ENCODE results near the gene MAFG. TPM values are rescaled to one million over a fixed set of nuclear protein-coding genes. Genes with fewer than 3 reads are reported as not detected.

The MAFG gene
- 10 to 100 TPM; 20.2 to 23.8 TPM for total RNA-seq

GRCh38 chr17:81927653-81928543 is at the start of gene MAFG:
TSS of gene MAFG (minus strand) at chr17:81927735. CDS start at chr17:81923185, 4,550 bp downstream.
- Mint-ChIP-seq H3K4me1 (peaks cover 28% of the 10 kb centered on the region), H3K27me3 (peaks cover 2% of the 10 kb centered on the region), H3K9me3 (ENCODE audit: low read depth) (no peaks in the 10 kb centered on the region), H3K27ac (peak within 1 kb of the TSS; percentile 85), H3K36me3 (no peaks in the 10 kb centered on the region), H3K4me3 (peak within 1 kb of the TSS; percentile 79)
- peak; percentile 76 for ATAC-seq
- CTCF ChIA-PET = interaction anchor here (0.7 to 3.6 kb wide), 13 partner anchors 9 to 197 kb away, joined by 3 to 26 read pairs (median 6); partner anchors contain the start of genes ANAPC11, CENPX, DCXR and LRRC45
- peak; percentile 93 for DNase-seq

GRCh38 chr17:81976332-81977210 is 49.0 kb upstream of the MAFG start:
- Mint-ChIP-seq H3K9me3 (ENCODE audit: low read depth) (no peaks in the 10 kb centered on the region), H3K27ac (peak overlapping the region; percentile 98), H3K4me1 (peaks cover 28% of the 10 kb centered on the region), H3K36me3 (peaks cover 1% of the 10 kb centered on the region), H3K27me3 (peaks cover 5% of the 10 kb centered on the region), H3K4me3 (peak overlapping the region; percentile 93)
- CTCF ChIA-PET = interaction anchor here (0.9 to 3.0 kb wide), 4 partner anchors 10 to 46 kb away, joined by 4 to 22 read pairs (median 6); partner anchors contain the start of genes CENPX and LRRC45
- peak; percentile 53 for DNase-seq
- no peak for ATAC-seq

DNA sequence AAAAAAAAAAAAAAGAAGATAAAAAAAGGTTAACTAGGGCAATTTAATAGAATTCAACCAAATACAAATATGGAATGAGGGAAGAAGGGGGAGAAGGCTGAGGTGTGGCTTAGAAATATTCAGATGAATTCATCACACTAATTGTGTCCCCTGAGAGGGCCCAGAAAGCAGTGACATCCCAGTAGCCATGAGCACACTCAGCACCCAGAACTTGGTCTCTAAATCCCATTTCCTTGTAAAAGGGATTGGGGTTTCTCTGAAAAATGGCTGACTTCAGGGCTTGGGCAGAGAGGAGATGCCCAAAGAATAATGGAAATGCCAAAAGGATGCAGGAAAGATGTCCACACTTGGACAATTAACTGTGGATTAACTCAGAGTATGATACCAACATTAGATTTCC is 45.9 kb upstream of the MAFG start:
- no peaks in the 10 kb centered on the region for H3K9me3 Mint-ChIP-seq (ENCODE audit: low read depth)
- DNase-seq (no peak), ATAC-seq (no peak)
- peaks cover 1% of the 10 kb centered on the region for H3K36me3 Mint-ChIP-seq
- peaks cover 9% of the 10 kb centered on the region for H3K4me1 Mint-ChIP-seq
- H3K27me3 Mint-ChIP-seq = peaks cover 5% of the 10 kb centered on the region
- CTCF ChIA-PET = no interaction called here
- H3K27ac Mint-ChIP-seq = no peak overlapping the region
- H3K4me3 Mint-ChIP-seq = no peak overlapping the region

DNA sequence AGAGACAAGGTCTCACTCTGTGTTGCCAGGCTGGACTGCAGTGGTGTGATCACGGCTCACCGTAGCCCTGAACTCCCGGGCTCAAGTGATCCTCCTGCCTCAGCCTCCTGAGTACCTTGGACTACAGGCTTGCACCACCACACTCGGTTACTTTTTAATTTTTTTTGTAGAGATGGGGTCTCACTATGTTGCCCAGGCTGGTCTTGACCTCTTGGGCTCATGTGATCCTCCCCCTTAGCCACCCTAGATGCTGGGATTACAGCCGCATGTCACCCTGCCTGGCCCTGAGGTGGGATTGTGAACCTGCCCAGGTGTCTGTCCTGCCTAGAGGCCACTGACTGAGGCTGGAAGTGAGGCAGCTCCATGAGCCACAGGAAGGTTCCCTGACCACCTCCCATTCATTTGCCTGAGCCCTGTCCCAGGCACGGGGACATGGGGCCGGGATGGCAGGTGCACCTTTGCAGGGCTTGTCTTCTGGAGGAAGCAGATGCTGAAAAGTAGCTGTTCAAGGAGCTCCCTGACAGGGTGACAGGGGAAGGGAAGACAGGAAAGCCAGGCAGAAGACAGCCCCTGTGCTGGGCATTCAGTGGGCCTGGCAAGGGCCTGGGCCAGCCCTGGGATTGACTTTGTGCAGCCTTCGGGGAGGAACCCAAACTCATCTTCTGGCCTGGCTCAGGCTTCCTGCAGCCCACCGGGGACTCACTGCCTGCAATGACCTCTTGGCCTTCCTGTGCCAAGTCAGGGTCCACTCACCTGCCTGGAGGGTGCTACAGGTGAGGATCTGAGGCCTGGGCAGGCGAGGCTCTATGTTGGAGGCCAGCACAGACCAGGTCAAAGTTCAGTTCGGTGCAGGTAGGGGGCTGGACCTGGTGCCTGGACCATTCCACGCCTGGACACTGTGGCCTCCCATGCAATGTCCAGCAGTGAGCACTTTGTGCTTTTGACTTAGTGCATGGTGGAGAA is 41.6 kb upstream of the MAFG start:
- peaks cover 7% of the 10 kb centered on the region for H3K4me1 Mint-ChIP-seq
- DNase-seq (no peak), ATAC-seq (no peak)
- H3K36me3 Mint-ChIP-seq = no peaks in the 10 kb centered on the region
- H3K4me3 Mint-ChIP-seq = no peak overlapping the region
- CTCF ChIA-PET = interaction anchor here (1.1 to 2.8 kb wide), 7 partner anchors 9 to 69 kb away, joined by 3 to 20 read pairs (median 5); partner anchors contain the start of gene DCXR
- no peak overlapping the region for H3K27ac Mint-ChIP-seq
- peaks cover 10% of the 10 kb centered on the region for H3K27me3 Mint-ChIP-seq
- no peaks in the 10 kb centered on the region for H3K9me3 Mint-ChIP-seq (ENCODE audit: low read depth)

GRCh38 chr17:81968396-81968745 is 40.8 kb upstream of the MAFG start:
- H3K36me3 Mint-ChIP-seq = no peaks in the 10 kb centered on the region
- H3K27ac Mint-ChIP-seq = no peak overlapping the region
- H3K4me1 Mint-ChIP-seq = peaks cover 7% of the 10 kb centered on the region
- no peaks in the 10 kb centered on the region for H3K9me3 Mint-ChIP-seq (ENCODE audit: low read depth)
- peaks cover 17% of the 10 kb centered on the region for H3K27me3 Mint-ChIP-seq
- H3K4me3 Mint-ChIP-seq = peak overlapping the region; percentile 47
- no peak for ATAC-seq
- no peak for DNase-seq
- CTCF ChIA-PET = interaction anchor here (1.1 to 2.8 kb wide), 7 partner anchors 9 to 70 kb away, joined by 3 to 20 read pairs (median 5); partner anchors contain the start of gene DCXR

- CTCF ChIA-PET = interaction anchor here (0.6 to 2.8 kb wide), 10 partner anchors 8 to 258 kb away, joined by 3 to 20 read pairs (median 4); partner anchors contain the start of gene DCXR
- Mint-ChIP-seq H3K4me1 (peaks cover 7% of the 10 kb centered on the region), H3K27ac (peak overlapping the region; percentile 43), H3K36me3 (no peaks in the 10 kb centered on the region), H3K27me3 (peaks cover 23% of the 10 kb centered on the region), H3K4me3 (peak overlapping the region; percentile 47), H3K9me3 (ENCODE audit: low read depth) (no peaks in the 10 kb centered on the region)
- ATAC-seq = peak; percentile 97
- DNase-seq = peak; percentile 90
Measured at GRCh38 chr17:81967533-81968395, 40.2 kb upstream of the MAFG start.

- Mint-ChIP-seq H3K27ac (no peak overlapping the region), H3K36me3 (no peaks in the 10 kb centered on the region), H3K4me1 (peaks cover 7% of the 10 kb centered on the region), H3K9me3 (ENCODE audit: low read depth) (no peaks in the 10 kb centered on the region), H3K27me3 (peaks cover 29% of the 10 kb centered on the region), H3K4me3 (no peak overlapping the region)
- CTCF ChIA-PET = interaction anchor here (1.1 to 2.8 kb wide), 5 partner anchors 10 to 71 kb away, joined by 3 to 20 read pairs (median 5); partner anchors contain the start of gene DCXR
- ATAC-seq (no peak), DNase-seq (no peak)
Measured at GRCh38 chr17:81967244-81967532, 39.7 kb upstream of the MAFG start.

DNA sequence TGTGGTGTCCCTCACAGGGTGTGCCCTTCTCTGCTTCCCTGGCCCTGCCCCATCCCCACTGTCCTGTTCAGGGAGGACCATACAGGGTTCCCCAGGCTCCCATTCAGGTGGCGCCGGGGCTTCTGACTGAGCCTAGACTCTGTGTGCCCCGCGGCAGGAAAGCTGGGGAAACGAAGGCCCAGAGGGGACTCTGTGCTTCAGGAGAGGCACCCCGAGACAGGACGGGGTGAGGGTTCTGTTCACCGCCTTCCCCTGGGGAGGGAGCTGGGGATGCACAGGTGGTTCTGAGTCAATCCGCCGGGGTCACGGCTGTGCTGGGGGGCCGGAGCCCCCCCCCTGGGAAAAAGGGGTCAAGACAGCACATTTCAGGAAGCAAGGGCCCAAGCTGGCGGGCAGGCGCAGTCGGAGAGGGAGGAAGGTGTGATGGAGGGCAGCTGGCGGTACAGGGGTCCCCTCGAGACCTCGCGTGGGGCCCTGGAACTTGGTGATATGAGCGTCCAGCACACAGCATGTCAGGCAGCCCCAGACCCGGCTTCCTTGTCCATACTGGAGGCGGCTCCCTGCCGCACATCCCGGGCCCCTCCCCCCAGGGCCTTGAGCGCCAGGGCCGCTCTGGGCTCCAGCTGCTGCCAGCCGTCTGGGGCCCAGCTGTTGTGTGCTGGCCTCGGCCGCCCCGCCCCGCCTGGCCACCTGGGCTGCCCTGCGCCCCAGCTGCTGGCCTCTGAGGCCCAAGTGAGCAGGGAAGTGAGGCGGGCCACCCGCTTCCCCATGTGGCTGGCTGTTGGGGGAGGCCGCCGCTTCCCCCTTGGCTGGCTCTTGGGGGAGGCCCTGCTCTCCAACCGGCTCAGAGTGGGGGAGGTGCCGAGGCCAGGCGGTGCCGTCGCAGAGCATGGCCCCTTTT is 39.1 kb upstream of the MAFG start:
- DNase-seq (no peak), ATAC-seq (no peak)
- no peaks in the 10 kb centered on the region for H3K9me3 Mint-ChIP-seq (ENCODE audit: low read depth)
- no peaks in the 10 kb centered on the region for H3K36me3 Mint-ChIP-seq
- no peak overlapping the region for H3K4me3 Mint-ChIP-seq
- no peak overlapping the region for H3K27ac Mint-ChIP-seq
- peaks cover 31% of the 10 kb centered on the region for H3K27me3 Mint-ChIP-seq
- peaks cover 7% of the 10 kb centered on the region for H3K4me1 Mint-ChIP-seq
- CTCF ChIA-PET = interaction anchor here (1.1 to 2.8 kb wide), 3 partner anchors 10 to 54 kb away, joined by 3 to 20 read pairs (median 4); no protein-coding TSS in a partner anchor

GRCh38 chr17:81964081-81964849 is 36.7 kb upstream of the MAFG start:
- Mint-ChIP-seq H3K36me3 (no peaks in the 10 kb centered on the region), H3K4me3 (no peak overlapping the region)

More at GRCh38 chr17:81964081-81964849, 36.7 kb upstream of the MAFG start:
- Mint-ChIP-seq H3K27me3 (peaks cover 31% of the 10 kb centered on the region), H3K4me1 (peaks cover 7% of the 10 kb centered on the region), H3K9me3 (ENCODE audit: low read depth) (no peaks in the 10 kb centered on the region), H3K27ac (no peak overlapping the region)
- no peak for DNase-seq
- CTCF ChIA-PET = interaction anchor here (1.8 to 2.4 kb wide), 2 partner anchors 40 to 56 kb away, joined by 4 to 13 read pairs; no protein-coding TSS in a partner anchor
- no peak for ATAC-seq
